GM12872 (cell line): ENCODE results near the gene KRT85.

Source experiments
- TF ChIP-seq, protein P1 (sequence below): IDR thresholded peaks from 3 replicates; pipeline ENCODE4 v1.5.1; 2011; ENCODE audit warnings: low read depth, mild to moderate bottlenecking, low read length, moderate library complexity; ENCODE audit not compliant: insufficient read depth

Gene KRT85

DNA sequence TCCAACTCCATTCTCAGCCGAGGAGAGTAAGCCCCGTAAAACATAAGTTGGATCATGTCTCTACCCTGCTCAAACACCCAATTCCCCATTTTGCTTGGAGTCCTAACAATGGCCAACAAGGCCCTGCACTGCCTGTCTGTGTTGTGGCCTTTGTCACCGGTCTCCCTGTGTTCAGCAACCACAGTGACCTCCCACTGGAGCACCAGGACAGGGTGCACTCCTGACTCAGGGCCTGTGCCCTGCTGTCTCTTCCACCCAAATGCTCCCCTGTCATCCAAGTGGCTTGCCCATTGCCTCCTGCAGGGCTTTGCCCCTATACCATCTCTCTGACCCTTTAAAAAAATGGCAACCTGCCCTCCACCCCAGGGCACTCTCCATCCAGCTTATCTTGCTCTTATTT is 4.4 kb upstream of the KRT85 start:
- TF ChIP-seq, protein P1, sequence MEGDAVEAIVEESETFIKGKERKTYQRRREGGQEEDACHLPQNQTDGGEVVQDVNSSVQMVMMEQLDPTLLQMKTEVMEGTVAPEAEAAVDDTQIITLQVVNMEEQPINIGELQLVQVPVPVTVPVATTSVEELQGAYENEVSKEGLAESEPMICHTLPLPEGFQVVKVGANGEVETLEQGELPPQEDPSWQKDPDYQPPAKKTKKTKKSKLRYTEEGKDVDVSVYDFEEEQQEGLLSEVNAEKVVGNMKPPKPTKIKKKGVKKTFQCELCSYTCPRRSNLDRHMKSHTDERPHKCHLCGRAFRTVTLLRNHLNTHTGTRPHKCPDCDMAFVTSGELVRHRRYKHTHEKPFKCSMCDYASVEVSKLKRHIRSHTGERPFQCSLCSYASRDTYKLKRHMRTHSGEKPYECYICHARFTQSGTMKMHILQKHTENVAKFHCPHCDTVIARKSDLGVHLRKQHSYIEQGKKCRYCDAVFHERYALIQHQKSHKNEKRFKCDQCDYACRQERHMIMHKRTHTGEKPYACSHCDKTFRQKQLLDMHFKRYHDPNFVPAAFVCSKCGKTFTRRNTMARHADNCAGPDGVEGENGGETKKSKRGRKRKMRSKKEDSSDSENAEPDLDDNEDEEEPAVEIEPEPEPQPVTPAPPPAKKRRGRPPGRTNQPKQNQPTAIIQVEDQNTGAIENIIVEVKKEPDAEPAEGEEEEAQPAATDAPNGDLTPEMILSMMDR: no peak

DNA sequence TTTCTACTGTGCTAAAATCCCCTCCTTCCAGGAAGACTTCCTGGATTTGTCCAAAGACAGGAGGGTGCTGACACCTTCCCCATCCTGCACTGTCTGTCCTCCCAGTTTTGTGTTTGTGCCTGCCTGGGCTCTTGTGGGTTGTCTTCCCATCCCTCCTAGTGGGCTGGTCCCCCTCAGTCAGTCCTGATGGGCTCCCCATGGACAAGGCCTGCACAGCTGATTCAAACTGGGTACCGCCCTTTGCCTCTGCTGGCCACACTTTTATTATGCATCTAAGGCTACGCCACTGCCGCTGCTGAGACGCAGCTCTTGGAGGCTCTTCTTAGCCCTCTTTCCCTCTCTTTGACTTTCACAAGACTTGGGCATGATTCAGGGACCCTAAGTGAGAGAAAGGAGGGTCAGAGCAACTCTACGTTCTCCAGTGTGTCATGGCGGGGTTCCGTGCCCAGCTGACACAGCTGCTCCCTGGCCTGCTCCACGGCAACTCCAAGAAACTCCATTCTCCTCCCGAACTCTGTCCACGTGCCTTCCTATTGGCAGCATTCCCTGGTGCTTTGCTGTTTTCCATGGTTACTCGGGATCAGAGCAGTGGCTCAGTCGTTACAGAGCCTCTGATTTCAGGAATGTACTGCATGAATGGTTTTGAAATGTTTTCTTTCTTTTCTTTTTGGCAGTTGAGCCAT is 3.8 kb upstream of the KRT85 start:
- TF ChIP-seq, protein P1: no peak

DNA sequence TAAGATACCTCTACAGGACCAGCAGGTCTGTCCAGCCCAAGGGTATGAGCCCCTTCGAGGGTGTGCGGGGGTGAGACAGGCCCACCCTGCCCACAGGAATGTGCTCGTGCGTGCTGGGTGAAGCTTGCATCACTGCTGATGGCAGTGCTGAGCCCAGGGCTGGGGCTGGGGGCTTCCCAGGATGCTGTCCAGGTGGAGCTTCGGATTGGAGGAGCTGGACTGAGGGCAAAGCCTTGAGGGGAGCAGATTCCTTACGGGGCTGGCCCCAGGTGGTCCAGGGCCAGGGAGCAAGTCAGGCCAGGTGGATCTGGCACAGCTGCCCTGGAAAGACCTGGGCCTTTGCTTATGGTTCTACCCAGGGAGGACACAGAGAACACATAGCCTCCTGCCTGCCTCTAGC is 2.5 kb upstream of the KRT85 start:
- TF ChIP-seq, protein P1: no peak

DNA sequence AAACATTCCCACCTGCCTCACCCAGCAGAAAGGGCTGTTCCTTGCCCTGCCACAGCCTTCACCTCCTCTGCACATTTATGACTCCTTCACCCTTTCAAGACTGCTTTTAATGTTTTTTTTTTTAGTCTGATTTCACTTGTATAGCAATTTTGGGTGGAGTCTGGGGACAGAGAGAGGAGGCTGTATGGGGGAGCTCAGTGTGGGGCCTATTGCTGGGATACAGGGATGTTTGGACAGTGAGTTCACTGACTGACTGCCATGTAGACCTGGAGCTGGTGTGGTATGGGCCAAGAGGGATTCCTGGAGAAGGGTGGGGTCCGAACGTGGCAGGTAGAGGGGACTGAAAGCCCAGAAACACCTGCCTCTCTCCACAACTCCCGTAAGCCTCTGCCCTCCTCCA is 1.9 kb upstream of the KRT85 start:
- TF ChIP-seq, protein P1: no peak

DNA sequence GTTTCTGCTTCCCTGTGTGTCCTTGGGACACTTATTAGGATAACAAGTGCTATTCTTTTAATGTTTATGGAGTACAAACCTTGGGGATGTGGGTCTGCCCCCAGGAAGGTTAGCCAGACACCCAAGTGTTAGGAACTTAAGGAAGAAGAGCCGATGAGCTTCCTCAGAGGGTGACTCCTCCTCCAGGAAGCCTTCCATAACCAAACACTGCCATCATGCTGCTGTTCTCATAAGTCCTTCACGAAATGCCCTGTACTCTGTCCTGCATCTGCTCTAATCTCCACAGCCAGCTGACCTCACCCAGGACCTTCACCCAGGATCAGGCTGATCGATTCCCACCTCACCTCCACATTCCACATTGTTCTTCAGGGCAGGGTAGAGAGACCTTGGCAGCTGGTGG is 1.2 kb upstream of the KRT85 start:
- TF ChIP-seq, protein P1: no peak

DNA sequence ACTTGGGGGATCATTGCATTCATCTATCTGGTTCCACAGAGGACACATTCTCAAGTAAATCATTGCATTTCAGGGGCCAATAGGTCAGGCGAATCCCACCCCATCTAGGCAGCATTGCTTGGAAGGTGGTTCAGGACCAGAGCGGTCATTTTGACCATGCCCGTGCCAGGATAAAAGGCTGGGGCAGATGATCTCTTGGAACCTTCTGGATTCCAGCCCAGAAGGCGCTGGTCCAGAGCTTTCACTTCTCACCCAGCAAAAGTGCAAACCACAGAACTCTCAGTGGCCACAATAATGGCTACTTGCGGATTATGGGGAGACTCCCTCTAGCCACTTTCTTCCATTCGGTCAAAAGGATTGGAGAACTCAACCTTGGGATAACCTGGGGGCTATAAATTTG is 595 bp upstream of the KRT85 start:
- TF ChIP-seq, protein P1: no peak

DNA sequence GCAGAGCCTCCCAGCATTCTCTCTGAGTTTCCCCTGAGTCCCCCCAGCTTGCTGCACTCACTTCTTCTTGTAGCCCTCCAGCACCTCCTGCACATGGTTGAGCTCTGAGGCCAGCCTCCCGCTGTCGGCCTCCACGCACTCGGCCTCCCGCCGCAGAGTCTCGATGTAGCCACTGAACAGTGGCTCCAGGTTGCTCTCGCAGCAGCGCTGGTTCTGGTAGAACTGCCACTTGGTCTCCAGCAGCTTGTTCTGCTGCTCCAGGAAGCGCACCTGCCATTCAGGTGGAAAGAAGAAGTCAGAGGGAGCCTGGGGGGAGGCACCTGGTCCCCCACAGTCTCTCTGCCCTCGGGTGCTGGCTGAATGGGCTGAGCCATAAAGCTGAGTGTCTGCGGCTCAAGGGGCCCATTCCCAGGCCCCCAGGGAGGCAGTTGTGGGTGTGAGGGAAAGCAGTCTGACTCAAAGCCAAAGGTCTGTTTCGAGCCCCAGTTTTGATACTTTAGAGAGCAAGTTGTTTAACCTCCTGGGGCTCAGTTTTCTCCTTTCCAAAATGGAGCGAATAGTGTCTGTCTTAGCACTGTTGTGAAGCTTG is 2.3 kb downstream of the KRT85 start:
- TF ChIP-seq, protein P1: no peak
